LNCAP (cell line): ENCODE measurements around the gene CCDC87.

Experiments used
- CTCF ChIP-seq: fragments of 450-650 bp; IDR thresholded peaks from 2 replicates; pipeline ENCODE4 v1.5.1; 2017; ENCODE audit warnings: mild to moderate bottlenecking

CCDC87 gene

GRCh38 chr11:66561178-66561974 lies 31.5 kb downstream of the CCDC87 start:
- no peak for TF ChIP-seq CTCF

DNA sequence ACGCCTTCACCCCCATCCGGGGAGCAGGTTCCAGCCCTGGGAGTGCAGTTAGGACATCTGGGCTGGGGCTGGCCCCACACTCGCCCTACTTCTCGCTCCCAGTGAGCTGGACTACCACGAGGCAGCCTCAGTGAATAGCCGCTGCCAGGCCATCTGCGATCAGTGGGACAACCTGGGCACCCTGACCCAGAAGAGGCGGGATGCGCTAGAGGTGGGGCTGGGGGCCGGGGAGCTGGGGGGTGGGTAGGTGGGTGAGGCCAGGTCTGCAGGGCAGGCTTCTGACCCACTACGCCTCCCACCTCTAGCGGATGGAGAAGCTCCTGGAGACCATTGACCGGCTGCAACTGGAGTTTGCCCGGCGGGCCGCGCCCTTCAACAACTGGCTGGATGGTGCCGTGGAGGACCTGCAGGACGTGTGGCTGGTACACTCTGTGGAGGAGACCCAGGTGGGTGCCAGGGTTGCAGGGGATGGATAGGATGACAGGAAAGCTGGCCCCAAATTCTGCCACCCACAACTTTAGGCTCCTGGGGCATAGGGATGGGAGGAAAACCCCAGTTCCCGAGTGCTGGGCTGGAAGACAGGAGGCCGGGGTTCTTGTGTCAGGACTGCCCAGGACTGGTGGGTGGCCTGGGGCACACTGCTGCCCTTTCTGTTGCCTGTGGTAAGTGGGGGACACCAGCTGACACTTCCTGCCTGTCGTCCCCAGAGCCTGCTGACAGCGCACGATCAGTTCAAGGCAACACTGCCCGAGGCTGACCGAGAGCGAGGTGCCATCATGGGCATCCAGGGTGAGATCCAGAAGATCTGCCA lies 32.8 kb downstream of the CCDC87 start:
- TF ChIP-seq CTCF = no peak

- TF ChIP-seq CTCF = no peak
Observed at GRCh38 chr11:66559142-66559865, 33.6 kb downstream of the CCDC87 start.

- TF ChIP-seq CTCF = no peak
Observed at GRCh38 chr11:66557733-66558326, 35.0 kb downstream of the CCDC87 start.

DNA sequence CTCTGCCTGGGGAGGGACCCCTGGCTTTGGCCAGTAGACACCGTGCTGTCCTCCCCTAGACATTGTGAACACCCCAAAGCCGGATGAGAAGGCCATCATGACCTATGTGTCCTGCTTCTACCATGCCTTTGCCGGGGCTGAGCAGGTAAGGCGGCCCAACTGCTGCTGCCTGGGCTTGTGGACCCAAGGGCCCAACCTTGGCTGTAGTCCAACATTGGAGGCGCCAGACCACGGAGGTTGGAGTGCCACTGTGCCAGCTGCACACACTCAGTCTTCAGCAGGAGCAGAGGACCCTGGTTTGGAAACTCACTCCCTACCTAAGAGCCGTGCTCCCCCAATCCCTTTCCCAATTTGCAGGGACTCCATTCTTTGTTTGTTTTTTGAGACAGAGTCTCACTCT lies 36.8 kb downstream of the CCDC87 start:
- no peak for TF ChIP-seq CTCF

- TF ChIP-seq CTCF = no peak
Observed at GRCh38 chr11:66555416-66555815, 37.4 kb downstream of the CCDC87 start.

DNA sequence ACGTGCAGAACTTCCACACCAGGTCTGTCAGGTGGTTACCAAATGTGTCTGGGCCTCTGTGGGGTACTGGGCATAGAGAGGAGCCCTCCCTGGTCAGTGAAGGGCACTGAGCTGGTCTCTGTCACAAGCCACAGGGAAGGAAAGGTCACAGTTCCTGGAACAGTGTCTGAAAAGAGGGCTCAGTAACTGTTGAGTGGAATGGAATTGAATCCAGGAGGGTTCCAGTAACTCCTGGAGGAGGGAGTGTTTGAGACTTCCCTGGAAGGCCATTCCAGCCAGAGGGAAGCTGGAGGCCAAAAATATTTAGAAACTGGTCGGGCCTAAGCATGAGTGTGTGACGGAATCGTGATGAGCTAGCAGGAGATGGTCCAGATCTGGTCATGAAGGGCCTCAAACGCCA lies 38.3 kb downstream of the CCDC87 start:
- no peak for TF ChIP-seq CTCF
